Measurements from ENCODE around the gene MNX1.

Gene MNX1

GRCh38 chr7:157006205-157006747, 4.2 kb downstream of the MNX1 start:
- no peak overlapping the region for H3K4me3 ChIP-seq (ENCODE audit: control insufficient read depth, low read depth, low read length)
- TF ChIP-seq CTCF (IDR thresholded peaks at IDR 0.05; ENCODE audit: control insufficient read depth, insufficient read depth, low read depth, low read length, missing control alignments): no peak
- DNase-seq (ENCODE audit: low read depth): no peak

GRCh38 chr7:157005456-157006204, 4.8 kb downstream of the MNX1 start:
- no peak for DNase-seq (ENCODE audit: low read depth)
- no peak overlapping the region for H3K4me3 ChIP-seq (ENCODE audit: control insufficient read depth, low read depth, low read length)
- no peak for TF ChIP-seq CTCF (IDR thresholded peaks at IDR 0.05; ENCODE audit: control insufficient read depth, insufficient read depth, low read depth, low read length, missing control alignments)

GRCh38 chr7:157004521-157005455, 5.7 kb downstream of the MNX1 start:
- TF ChIP-seq CTCF (IDR thresholded peaks at IDR 0.05; ENCODE audit: control insufficient read depth, insufficient read depth, low read depth, low read length, missing control alignments): no peak
- no peak for DNase-seq (ENCODE audit: low read depth)
- H3K4me3 ChIP-seq (ENCODE audit: control insufficient read depth, low read depth, low read length): no peak overlapping the region

- no peak overlapping the region for H3K4me3 ChIP-seq (ENCODE audit: control insufficient read depth, low read depth, low read length)
- no peak for TF ChIP-seq CTCF (IDR thresholded peaks at IDR 0.05; ENCODE audit: control insufficient read depth, insufficient read depth, low read depth, low read length, missing control alignments)
- no peak for DNase-seq (ENCODE audit: low read depth)
Observed at GRCh38 chr7:157003756-157004520, 6.5 kb downstream of the MNX1 start.

GRCh38 chr7:157003445-157003755, 7.1 kb downstream of the MNX1 start:
- TF ChIP-seq CTCF (IDR thresholded peaks at IDR 0.05; ENCODE audit: control insufficient read depth, insufficient read depth, low read depth, low read length, missing control alignments): no peak
- no peak for DNase-seq (ENCODE audit: low read depth)
- H3K4me3 ChIP-seq (ENCODE audit: control insufficient read depth, low read depth, low read length): no peak overlapping the region

- DNase-seq (ENCODE audit: low read depth): no peak
- TF ChIP-seq CTCF (IDR thresholded peaks at IDR 0.05; ENCODE audit: control insufficient read depth, insufficient read depth, low read depth, low read length, missing control alignments): no peak
- no peak overlapping the region for H3K4me3 ChIP-seq (ENCODE audit: control insufficient read depth, low read depth, low read length)
Observed at GRCh38 chr7:157002819-157003421, 7.5 kb downstream of the MNX1 start.

Data from AG09309 (cell line).